HS-5 (cell line): ENCODE results near the gene CACNA2D3.

Experiments
- DNase-seq: peaks from one replicate; pipeline ENCODE4 v3.0.0-alpha.2; 2012; ENCODE audit warnings: low read depth

The CACNA2D3 gene

DNA sequence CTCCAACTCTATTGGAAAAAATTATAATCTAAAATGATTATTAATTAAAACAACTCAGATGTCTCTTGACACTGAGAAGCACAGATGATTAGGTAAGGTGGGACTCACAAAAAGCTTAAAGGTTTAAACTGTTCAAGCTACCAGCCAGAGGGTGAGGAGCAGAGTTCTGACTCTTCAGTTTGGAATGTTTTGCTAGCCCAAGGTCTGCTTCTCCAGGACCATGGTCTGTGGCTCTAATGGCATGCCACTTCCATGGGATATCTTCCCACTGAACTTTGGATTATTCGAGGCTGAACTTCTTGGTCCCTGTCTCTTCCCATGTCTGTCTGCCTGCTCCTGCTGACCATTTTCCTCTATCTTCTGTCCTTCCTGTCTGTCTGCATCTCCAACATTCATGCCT is 49.2 kb downstream of the CACNA2D3 start:
- no peak for DNase-seq

DNA sequence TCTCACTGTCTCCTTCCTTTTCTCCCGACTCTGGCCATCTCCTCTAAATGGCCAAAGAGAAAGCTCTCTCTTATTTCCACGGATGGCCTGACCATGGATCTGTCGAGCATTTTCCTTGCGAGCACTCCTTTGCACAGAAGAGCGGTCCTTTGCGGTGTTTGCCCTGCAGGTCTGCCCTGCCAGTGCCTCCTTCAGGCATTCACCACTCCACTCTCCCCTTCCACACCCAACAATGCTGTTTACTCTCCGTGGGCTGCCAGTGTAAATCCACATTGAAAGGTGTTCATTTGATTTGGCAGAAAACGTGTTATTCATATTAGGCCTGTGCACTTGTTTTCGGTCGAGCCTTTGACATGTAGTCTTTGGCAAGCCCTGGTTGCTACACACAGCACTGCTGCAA is 49.6 kb downstream of the CACNA2D3 start:
- DNase-seq = no peak

DNA sequence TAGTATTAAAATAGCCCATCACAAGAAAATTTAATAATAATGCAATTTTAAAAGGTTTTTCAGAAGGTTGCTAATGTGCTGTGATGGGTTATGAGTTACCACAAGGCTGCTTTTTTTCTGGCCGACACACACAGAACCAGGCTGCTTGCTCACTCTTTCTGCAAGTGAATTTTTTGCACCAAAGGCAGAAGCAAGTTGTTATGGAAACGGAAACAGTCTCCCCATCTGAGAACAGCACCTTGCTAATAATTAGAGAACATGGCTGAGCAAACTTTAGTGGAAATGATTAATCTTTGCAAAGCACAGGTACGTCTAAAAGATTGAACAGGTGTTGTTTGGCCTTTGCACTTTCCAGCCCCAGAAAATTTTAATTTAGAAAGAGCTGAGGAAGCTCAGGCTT is 51.0 kb downstream of the CACNA2D3 start:
- no peak for DNase-seq

DNA sequence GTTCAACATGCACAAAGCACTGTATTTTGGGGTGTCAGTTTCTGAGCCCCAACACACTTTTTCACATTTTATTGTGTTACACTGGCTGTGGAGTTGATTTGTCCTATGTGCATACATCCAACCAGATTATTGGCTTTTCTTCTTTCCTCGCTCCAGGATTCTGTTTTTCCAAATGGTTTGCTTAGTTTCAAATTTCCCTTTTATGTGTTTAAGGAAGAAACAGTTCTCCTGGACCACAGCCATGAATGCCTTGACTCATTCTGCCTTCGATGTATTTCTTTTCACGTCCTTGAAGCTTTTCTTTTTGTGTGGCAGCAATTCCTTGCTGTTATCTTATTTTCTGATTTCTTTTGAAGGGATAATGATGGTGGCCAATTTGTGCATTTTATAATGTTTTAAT is 53.8 kb downstream of the CACNA2D3 start:
- no peak for DNase-seq

DNA sequence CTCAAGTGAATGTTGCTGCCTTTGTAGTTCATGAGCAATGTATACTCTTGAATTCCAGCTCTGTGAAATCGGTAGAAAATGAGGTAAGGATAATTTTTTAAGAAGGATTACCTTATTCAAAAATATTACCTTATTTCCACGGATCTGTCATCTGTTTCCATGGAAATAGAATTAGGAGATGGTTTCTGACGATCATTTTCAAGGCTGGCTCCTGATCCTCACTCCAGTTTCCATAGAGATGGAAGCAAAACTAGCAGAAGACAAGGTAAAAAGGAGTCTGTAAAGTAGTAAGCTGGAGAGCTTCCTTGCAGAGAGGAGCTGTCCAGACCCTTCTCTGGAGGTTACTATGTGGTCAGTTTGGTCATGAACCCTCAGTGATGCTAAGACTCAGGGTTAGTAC is 55.5 kb downstream of the CACNA2D3 start:
- DNase-seq = no peak

DNA sequence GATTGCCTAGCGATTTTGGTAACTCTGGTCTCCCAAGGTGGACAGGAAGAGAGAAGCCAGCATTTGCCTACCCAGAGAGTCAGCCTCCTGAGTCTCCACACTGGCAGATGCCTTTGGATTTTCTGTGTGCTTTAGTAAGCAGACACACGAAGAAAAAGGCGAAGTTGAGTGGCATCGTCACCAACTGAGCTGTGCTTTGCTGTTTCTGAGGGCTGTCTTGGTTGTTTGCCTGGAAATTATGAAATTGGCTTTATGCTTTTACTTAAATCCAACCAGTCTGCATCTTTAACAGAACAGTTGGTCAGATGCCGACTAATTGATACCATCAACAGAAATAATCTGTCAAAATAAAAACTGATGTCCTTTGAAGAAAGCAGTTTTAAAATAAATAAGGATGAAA is 56.0 kb downstream of the CACNA2D3 start:
- DNase-seq = no peak

DNA sequence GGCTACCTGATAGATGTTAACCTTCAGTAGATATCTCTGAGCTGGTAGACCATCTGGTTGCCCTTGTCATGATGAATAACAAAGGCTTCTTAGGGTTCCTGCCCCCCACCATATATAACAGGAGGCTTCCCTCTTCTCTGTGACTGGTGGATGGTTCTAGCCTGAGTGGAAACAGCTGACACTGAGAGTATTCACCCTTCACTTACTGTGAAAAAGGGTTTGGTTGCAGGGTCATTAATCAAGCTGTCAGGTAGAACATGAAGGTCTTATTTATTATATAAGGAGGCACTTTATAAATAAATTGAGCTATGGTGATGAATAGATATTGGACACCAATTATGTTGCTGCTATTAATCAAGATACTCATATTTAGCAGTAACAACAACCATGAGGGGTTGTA is 58.6 kb downstream of the CACNA2D3 start:
- DNase-seq = no peak

DNA sequence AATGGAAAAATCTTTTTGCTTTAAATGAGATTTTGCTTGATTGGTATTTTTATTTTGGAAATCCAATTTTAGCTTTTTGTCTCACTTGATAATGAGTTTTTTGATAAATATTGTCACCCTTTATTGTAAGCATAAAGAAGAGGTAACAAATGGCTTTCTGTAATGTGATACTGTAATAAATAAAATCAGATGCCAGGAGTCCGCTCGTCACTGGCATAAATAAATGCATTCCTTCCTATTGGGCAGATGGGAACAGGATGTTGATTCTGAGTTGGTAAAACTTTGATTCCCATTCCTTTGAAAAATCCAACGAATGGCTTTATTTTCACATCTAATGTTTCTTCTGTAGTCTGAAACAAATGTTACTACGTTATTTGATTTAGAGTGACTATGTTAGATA is 59.9 kb downstream of the CACNA2D3 start:
- no peak for DNase-seq

DNA sequence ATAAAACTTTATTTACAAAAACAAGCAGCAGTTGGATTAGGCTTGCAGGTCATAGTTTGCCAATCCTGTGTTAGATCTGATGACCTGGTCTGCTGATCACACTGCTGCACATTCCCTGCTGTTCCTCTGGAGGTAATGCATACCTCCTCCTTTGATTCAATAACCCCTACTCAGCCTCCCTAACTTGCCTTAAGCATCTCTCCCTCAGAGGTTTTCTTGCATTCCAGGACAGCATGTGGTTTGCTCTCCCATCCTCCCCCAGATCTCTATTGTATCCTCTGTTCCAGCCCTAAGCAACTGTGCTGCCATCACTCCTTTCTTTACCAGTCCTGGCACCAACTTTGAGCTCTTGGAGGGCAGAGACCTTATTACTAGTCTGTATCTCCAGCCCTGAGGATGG is 63.4 kb downstream of the CACNA2D3 start:
- no peak for DNase-seq

DNA sequence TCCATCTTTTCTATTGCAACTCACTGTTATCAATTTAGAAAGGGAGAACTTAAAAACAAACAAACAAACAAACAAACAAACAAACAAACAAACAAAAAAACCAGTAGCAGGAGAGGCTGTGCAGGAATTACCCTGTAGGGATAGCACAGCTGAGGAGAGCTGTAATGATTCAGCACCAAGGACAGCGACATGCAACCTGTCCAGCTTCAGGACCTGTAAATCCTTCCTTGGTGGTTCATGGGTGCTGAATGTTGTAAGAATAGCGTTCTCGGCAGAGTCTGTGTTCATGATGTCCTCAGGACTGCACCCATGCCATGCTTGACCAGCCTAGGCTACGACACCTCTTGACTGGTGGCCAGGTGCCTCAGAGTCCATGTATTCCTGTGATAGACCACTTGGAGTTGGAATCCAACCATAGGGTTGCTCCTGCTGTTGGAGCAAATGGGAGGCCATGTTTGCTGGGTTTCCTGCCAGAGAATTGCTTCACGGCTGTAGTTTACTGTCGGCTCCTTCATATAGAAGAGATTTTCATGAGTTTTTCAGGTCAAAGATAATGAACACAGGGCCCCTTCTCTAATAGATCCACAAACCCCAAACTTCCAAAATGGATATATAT is 65.9 kb downstream of the CACNA2D3 start:
- DNase-seq = peak; percentile 8

DNA sequence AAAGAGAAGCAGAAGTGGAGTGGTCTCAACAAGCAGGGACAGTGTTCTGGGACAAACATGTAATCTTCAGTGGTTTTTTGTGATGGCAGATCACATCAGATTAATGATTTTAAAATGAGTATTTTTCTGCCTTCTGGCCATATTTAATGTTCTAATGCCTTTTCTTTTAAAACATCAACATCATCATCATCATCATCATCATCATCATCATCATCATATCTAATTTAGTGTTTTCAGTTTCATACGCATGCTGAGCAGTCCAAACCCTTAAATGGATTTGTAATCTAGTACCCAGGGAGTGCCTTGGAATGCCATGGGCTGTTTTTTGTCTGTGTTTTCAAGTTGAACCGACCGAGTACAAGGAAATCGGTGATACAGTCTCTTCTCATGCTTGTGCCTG is 68.9 kb downstream of the CACNA2D3 start:
- no peak for DNase-seq

DNA sequence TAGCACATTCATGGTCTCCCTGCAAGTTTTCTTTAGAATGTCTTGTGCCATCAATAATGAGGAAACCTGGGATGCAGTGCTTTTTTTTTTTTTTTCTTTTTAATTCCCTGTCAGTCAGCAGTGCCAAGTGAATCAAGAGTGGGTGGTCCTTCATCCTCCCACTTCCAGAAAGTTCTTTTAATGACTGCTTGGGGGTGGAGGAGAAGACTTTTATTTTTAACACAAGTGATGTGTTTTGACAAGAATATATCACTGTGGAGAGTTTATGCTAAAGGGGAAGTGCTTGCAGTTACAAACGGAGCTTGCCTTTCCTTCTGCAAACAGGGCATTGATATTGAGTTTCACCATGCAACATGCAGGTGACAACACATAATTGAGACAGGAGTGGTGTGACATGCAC is 69.7 kb downstream of the CACNA2D3 start:
- DNase-seq = no peak

DNA sequence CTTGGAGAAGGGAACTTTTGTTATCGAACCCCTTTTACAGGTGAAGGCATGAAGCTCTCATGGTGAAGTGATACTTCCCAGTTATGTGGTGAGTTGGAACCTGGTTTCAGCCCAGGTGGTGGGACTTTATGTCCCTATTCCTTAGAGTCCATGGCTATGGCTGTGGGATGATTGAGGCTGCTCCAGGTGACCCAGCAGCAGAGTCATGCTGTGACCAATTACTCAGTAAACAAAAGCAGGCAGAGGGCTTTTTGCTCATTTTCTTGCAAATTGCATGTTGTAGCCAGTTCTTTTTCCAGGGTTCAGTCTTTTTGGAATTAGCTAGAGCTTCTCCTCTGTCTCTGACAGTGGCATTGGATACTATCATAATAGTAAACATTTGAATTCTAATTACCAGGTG is 70.7 kb downstream of the CACNA2D3 start:
- no peak for DNase-seq

DNA sequence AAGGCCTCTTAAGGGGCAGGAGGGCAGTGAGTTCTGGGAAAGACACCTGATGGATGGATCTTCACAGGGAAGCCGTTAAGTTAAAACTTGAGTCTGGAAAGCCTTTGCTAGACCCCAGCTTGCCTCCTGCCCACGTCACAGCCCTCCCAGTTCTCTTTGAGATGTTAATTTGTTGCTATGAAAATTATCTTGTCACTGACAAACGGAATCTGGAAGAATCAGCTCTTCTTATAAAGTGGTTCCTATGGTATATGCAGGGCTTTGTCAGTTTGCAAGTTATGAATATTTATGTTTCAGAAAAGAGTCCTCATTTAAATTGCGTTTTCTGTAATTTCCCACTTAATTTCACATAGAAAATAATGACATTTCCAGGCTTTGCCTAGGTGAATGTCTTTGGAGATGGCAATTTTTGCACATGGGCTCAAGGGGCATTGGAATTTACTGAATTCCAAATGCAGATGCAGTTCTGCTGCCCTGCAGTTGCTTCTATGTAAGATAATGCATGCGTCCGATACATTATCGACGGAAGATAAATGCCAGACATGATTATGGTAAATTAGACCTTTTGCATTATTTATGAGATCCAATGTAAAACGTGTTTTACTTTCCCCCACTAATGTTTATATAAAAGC is 74.1 kb downstream of the CACNA2D3 start:
- no peak for DNase-seq

DNA sequence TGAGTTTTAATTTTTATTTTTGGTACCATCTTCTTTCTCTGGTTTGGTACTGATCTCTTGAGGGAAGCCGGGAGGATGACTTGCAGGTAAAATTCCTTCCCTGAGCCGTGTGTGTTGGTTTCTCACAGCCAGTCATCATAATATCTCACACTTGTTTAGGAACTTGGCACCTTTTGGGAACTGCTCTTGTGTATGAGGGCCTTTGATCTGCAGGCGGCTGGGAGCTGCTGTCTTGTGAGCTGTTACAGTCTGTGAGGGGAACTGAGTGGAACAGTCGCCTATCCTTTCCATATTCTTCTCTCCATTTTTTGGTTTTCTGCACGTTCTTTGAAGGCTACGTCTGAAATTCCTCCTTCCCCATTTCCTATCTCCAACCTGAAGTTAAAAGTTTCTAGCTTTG is 75.2 kb downstream of the CACNA2D3 start:
- DNase-seq = no peak

DNA sequence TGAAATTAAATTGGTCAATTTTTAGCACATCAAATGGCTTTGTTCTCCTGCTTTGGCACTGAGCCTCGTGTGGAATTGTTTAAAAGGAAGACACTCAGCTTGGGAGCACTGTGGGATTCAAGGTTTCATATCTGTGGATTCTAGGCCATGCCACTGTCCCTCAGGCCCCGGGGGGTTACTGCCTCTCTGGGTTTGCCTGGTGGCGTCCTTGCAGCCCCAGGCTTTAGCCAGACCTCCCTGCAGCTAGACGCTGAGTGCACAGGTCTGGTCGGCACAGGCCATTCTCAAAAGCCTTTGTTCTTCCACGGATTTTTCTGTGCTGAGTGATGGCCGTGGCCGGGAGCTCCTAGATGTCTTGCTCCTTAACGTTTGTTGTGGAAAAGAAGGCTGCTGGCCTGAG is 76.2 kb downstream of the CACNA2D3 start:
- no peak for DNase-seq

DNA sequence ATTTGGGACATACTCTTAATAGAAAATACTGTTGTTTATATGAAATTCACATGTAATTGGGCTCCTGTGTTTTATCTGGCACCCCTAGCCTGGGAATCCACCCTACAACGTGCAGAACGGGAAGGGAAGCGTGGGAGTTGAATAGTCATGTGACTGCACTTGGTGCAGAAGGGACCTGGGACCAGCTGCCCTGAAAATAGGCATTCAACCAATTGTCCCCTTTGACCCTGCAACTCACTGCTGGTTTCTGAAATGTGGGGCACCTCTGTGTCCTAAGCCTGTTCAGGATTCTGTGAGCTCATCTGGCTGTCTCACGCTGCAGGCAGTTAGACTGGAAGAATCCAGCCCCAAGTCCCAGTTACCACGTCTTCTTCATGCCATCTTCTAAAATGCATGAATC is 79.7 kb downstream of the CACNA2D3 start:
- no peak for DNase-seq

DNA sequence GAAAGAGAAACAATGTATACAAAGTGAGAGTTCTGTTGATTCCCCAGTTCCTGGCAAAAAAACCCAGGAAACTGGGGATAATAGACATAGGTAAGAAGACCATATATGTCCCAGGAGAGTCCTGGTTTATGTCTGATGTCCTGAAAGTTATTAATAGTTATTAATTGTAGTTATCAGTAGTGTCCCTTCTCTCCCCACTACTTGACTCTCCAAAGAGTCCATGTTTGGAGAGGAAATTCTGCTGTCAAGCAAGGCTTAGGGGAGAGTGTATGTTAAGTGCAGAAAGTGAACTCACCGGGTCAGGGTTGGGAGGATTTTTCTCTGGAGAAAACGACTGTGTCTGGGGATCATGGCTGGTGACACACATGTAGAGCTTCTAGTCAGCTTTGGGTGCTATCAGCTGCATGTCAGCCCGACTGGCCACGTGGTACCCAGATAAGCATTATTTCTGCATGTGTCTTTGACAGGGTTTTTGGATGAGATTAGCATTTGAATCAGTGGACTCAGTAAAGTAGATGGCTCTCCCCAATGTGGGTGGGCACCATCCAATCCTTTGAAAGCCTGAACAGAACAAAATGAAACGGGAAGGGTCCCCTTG is 80.4 kb downstream of the CACNA2D3 start:
- no peak for DNase-seq

DNA sequence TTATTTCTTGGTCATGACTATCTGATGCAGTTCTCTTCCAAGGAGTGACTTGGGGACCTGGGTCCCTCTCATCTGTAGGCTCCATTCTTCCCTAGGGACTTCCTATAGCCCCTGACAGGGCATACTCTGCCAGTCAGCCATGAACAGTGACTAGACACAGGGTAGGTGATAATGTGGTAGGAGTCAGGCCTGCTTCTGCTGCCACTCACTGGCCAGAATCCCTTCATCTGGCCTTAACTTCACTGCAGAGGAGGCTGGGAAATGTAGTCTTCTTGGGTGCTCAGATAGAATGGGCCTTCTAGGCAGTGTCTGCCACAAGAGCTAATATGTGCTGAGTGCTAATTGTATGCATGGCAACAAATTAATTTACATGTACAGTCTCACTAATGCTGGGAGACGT is 84.5 kb downstream of the CACNA2D3 start:
- DNase-seq = no peak

DNA sequence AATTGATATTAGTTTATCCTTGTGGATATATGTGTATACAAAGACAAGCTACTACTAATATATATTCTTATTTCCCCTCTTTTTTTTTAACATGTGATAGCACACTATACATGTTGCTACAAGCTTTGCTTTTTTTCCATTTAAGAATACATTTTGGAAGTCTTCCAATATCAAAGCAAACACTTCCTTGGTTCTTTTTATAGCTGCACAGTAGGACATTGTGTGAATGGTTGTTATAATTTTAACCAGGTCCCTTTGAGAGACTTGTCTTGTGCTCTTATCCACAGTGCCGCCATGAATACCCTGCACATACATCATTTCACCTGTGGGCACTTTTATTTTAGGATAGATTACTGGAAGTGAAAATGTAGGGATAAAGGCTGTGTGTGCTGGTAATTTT is 88.7 kb downstream of the CACNA2D3 start:
- no peak for DNase-seq

DNA sequence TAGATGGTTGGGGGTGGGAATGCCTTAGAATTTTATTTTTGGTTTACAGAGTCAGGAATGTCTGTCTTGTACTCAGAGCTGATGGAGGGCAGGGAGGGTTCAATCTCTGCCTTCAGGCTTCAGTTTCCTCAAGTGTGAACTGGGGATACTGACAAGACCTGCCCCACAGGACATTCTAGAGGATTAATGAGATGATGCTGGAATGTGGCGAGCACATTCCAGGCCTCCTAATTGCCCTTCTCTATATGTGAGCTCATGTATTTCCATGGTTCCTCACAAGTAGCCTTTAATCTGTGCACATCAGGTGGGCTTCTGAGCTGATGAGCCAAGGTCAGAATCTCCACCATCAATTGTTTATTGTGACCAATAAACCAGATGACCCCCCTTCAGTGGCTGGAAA is 90.4 kb downstream of the CACNA2D3 start:
- no peak for DNase-seq

DNA sequence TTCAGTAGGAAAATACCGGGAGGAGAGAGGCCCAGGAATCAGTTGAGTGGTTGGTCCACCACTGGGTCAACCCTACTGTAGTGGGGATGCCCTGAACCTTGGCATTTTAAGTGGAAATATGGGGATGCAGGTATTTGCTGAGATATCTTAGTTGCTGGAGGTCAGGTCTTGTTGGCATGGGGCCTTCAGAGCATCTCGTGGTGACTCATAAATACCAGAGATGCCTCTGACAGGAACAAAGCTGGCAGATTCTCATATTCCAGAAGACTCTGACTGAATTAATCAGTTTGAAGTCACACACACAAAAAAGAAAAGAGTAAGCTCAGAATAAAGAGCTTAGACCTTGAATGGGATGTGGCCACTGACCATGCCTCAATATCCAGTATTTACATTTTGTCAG is 91.6 kb downstream of the CACNA2D3 start:
- DNase-seq = peak; percentile 55

DNA sequence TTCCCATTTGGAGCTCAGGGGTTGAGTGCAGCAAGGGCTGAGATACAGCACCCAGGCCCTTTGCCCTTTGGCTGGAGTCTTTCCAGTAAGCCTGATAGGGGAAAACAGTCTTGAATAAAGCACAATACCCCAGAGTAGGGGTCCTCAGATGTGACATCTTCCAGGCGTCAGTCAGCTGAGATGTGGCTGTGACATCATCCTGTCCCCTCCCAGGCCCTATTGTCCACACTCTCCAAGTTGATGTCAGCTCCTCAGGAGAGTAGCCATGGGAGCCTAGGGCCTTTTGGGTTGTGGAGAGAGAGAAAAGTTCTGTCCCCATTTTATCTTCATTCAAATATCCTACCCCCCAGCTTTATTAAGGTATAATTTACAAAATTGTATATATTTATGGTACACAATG is 92.5 kb downstream of the CACNA2D3 start:
- DNase-seq = no peak

DNA sequence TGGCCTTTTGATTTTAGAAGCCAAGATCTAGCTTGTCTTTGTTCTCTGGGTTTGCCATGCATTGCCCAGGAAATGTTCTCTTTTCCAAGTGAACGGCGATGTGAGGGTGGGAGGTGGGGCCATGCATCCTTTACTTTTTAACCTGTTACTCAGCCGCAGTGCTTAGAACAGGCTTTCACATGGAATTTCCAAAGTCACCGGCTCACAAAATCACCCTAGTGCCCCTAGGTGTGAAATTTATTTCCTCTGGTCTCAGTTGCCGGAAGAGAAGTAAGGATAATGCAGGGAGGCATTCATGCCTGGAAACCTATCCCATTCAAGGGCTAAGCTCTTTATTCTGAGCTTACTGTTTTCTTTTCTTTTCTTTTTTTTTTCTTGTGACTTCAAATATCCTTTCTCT is 93.2 kb downstream of the CACNA2D3 start:
- no peak for DNase-seq
